ENCODE measurements around the gene SNX17.

SNX17 gene

DNA sequence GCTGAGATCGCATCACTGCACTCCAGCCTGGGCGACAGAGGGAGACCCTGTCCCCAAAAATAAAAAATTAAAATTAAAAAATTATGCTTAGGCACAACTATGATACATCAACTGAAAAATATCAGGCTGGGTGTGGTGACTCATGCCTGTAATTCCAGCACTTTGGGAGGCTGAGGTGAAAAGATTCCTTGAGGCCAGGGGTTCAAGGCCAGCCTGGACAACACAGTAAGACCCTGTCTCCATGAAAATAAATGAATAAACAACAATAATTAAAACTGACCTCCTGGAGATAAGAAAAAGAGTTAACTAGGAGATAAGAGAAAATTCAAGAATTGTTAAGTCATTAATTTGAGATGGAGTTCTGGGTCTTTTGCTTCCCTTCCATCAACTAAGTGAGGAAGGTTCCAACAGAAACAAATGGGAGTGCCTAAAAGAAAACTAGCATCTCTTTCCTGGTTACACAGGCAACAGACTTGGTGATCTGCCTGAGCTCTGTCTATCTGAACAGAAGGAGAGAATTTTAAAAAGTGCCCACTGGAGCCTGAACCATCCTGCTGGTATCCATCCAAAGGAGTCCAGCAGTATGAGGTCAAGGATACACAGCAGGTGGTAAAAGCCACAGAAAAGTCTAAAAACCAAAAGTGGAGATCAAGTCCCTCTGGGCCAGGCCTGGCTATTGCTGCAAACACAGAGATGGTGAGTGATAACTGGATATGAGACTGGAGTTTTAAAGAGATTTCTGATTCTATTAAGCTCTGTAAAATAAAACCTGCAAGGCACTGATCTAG, 30.1 kb downstream of the SNX17 start:
- TF ChIP-seq, protein P1, sequence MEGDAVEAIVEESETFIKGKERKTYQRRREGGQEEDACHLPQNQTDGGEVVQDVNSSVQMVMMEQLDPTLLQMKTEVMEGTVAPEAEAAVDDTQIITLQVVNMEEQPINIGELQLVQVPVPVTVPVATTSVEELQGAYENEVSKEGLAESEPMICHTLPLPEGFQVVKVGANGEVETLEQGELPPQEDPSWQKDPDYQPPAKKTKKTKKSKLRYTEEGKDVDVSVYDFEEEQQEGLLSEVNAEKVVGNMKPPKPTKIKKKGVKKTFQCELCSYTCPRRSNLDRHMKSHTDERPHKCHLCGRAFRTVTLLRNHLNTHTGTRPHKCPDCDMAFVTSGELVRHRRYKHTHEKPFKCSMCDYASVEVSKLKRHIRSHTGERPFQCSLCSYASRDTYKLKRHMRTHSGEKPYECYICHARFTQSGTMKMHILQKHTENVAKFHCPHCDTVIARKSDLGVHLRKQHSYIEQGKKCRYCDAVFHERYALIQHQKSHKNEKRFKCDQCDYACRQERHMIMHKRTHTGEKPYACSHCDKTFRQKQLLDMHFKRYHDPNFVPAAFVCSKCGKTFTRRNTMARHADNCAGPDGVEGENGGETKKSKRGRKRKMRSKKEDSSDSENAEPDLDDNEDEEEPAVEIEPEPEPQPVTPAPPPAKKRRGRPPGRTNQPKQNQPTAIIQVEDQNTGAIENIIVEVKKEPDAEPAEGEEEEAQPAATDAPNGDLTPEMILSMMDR (IDR thresholded peaks at IDR 0.05), result no peak

DNA sequence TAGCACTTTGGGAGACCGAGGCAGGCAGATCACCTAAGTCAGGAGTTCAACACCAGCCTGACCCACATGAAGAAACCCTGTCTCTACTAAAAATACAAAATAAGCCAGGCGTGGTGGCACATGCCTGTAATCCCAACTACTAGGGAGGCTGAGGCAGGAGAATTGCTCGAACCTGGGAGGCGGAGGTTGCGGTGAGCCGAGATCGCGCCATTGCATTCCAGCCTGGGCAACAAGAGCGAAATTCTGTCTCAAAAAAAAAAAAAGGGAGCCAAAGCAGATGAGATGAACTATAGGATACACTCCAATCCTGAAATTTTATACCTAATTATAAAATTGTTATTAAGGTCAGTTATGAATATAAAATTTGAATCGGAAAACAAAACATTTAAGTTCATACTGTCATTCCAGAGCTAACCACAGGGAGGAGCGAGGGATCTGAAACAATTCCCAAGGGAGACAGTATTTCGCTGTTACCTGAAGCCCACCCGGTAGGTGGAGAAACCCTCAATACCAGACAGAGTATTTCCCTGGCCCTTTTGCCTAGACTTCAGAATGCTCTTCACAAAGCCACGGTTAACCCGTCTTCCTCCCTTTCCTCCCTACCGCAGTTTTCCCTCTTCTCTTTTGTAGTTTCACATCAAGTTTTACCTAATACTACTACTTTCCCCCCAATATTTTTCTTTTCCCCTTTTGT, 37.5 kb downstream of the SNX17 start:
- TF ChIP-seq, protein P1 (IDR thresholded peaks at IDR 0.05), result peak; percentile 55

DNA sequence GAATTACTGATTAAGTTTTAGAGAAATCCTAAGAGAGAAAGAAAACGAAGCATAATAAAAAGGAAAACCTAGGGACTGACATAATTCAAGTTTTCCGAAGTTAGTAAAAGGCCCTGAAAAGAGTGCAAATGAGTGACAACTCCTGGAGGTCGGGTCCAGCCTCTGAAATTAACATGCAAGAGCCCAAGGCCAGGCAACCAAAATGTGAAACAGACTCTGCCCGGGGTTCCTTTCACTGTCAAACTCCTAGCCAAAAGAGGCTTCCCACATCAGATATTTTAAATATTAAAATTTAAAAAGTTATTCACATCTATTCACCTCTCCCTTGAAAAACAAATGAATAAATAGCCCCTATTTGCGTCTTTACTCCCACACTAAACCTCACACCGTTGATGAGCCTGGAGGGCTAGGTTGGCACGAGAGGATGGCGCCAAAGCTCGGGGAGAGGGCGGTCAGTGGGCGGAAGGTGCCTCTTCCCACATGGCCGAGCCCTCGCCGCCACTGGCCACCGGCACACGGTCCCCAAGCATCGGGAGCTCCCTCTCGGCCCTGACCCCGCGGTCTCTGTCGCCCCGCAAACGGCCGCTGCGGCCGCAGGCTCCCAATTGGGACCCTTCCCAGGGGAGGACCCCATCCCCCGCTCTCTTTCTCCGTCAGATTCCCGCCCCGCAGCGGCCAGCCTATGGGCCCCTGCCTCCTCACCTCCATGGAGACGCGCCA, 38.3 kb downstream of the SNX17 start:
- TF ChIP-seq, protein P1 (IDR thresholded peaks at IDR 0.05), result no peak

DNA sequence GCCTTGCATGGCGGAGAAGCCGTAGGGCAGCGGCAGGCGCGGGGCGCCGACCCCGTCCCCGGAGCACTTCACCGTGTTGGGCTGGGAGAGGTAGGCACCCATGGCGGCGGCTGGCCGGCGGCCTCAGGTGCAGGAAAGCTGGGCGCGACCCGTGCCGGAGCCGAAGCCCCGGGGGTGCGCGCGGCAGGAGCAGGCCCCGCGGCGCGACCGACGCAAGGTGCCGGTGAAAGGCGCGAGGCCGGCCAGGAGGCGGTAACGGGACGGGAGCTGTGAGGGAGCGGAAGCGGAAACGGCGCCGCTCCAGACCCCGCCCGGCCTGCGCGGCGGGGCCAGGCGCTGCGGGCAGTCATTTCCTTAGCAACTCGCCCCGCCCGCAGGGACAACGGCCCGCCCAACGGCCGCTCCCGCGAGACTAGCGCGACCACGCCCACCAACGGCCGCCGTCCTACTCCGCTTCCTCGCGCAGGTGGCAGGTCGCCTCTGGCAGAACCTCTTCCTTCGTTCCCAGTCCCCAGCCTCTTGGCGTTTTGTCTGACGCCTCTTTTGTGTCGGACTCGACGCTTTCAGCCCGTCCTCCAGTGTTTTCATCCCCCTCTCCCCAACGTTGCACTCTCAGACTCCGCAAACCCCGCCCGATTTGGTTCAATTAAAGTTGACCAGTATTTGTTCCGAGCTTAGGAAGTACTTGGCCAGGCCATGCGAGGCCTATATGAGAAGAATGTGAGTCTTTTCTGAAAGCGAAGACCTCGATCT, 39.1 kb downstream of the SNX17 start, which contains the start of gene PPM1G:
TSS of gene PPM1G (minus strand) at position 271 of the 753 bp plus-strand sequence. CDS start at position 102, 169 bp downstream.
- TF ChIP-seq, protein P1 (IDR thresholded peaks at IDR 0.05), result no peak

DNA sequence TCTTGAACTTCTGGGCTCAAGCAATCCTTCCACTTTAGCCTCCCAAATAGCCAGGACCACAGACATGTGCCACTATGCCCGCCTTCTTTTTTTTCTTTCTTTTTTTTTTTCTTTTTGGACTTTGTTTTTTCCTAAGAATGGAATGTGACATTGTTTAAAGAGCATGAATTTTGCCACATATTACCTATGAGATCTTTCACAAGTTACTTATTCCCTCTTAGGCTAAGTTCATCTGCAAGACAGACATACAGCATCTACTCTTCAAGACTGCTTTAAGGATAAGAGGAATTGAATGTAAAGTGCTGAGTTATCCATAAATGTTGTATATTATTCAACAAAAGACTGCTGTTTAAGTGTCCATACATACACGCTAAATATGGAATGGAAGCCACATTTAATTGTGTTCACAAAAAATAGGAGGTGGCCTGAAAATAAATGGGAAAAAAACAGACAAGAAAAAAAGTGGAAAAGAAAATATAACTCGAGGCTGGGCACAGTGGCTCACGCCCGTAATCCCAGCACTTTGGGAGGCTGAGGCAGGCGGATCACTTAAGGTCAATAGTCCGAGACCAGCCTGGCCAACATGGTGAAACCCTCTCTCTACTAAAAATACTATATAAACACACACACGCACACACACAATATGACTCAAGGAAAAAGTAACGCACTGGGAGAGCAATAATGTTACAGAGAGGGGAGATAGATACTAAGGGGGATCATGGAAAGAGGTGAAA, 42.2 kb downstream of the SNX17 start:
- TF ChIP-seq, protein P1 (IDR thresholded peaks at IDR 0.05), result no peak

DNA sequence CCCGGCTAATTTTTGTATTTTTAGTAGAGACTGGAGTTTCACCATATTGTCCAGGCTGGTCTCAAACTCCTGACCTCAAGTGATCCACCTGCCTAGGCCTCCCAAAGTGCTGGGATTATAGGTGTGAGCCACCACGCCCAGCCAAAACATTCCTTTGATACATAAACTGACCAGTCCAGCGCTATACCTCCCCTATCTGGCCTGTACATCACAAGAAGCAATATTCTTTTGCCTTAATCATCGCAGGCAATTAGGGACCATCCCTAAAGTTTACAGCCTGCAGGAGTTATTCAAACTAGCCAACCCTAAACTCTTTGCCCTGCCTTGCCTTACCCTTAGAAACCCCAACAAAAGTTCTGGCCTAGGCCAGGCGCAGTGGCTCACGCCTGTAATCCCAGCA, 45.7 kb downstream of the SNX17 start:
- TF ChIP-seq, protein P1 (IDR thresholded peaks at IDR 0.05), result no peak
